Measurements from ENCODE around the gene C2orf81. TPM values are rescaled to one million over a fixed set of nuclear protein-coding genes. Genes with fewer than 3 reads are reported as not detected.

The C2orf81 gene
- total and polyA plus RNA-seq, 2 of the 4 experiments (the other 2 are of a cell fraction), result 0.18 to 0.74 TPM

GRCh38 chr2:74375838-74376237 lies 45.6 kb downstream of the C2orf81 start:
- H3K14ac ChIP-seq (replicated peaks; ENCODE audit: low read depth, low read length), result no peak overlapping the region
- H3K4me2 ChIP-seq (ENCODE audit: low read depth, low read length), result no peak overlapping the region
- no peak overlapping the region for H2AK5ac ChIP-seq (ENCODE audit: low read depth, low read length)
- H3K9ac ChIP-seq (ENCODE audit: low read depth, low read length), result no peak overlapping the region
- DNase-seq (no peak), ATAC-seq (ENCODE audit: low read depth) (no peak)
- no peak overlapping the region for H4K91ac ChIP-seq (ENCODE audit: insufficient read depth, low read depth, low read length)
- peaks cover 26 to 84% of the 10 kb centered on the region in 2 experiments; a peak in 3 of 4 replicates for H3K79me1 ChIP-seq (ENCODE audit: low read depth in 1 of 2, low read length in 2 of 2)
- intact Hi-C loops (cut with micrococcal nuclease) (no loop called here), dilution Hi-C loops (cut with HindIII; ENCODE audit: low sequenced_read_pairs, unreplicated experiment) (no loop called here), in situ Hi-C loops (cut with MboI; ENCODE audit: low sequenced_read_pairs) (no loop called here)
- H4K20me1 ChIP-seq (ENCODE audit: insufficient read depth, low read length), result peaks cover 46% of the 10 kb centered on the region
- H2BK120ac ChIP-seq (ENCODE audit: low read depth, low read length), result no peak overlapping the region
- peaks cover 14% of the 10 kb centered on the region for H3K4me1 ChIP-seq (ENCODE audit: control insufficient read depth, insufficient read depth, low read length)
- no peak overlapping the region for H4K8ac ChIP-seq (ENCODE audit: low read depth in 2 of 2, low read length in 2 of 2)
- H3K56ac ChIP-seq (ENCODE audit: extremely low read depth, insufficient read depth, low read length), result no peak overlapping the region
- no peak overlapping the region for H2BK5ac ChIP-seq (ENCODE audit: low read depth, low read length, poor library complexity, severe bottlenecking)
- no peak overlapping the region for H3K27ac ChIP-seq (ENCODE audit: insufficient read depth, low read length)
- H4K5ac ChIP-seq (ENCODE audit: low read depth, low read length), result no peak overlapping the region
- POLR2A ChIA-PET (ENCODE audit: unreplicated experiment), result no interaction called here
- H2AK9ac ChIP-seq (replicated peaks; ENCODE audit: low read depth, low read length, poor library complexity), result no peak overlapping the region
- H3K27me3 ChIP-seq (ENCODE audit: control insufficient read depth, insufficient read depth, low read length), result no peaks in the 10 kb centered on the region
- H2AFZ ChIP-seq (replicated peaks; ENCODE audit: low read length, poor library complexity), result peak overlapping the region; percentile 7
- peaks cover 29% of the 10 kb centered on the region for H3K36me3 ChIP-seq (ENCODE audit: control insufficient read depth, insufficient read depth, low read length)
- no peaks in the 10 kb centered on the region for H3K9me3 ChIP-seq (ENCODE audit: control insufficient read depth, insufficient read depth, low read length)
- H2BK15ac ChIP-seq (ENCODE audit: low read depth, low read length), result no peak overlapping the region
- WGBS, 2 experiments (ENCODE audit: extremely low coverage in 2 of 2, insufficient read length in 1 of 2), result 100% methylated on average over 1 of the region's 2 CpGs; no CpG with 5 or more reads in 1 of the 2 experiments
- no peak overlapping the region for H3K4me3 ChIP-seq (ENCODE audit: insufficient read depth, low read depth, low read length)
- no peak overlapping the region for H3K18ac ChIP-seq (ENCODE audit: low read depth, low read length)
- BruUV-seq (replicated peaks), result no TSS peak
- CTCF ChIA-PET, result no interaction called here
- H2BK20ac ChIP-seq (ENCODE audit: low read depth, low read length), result no peak overlapping the region
- H3K9me1 ChIP-seq (ENCODE audit: insufficient read depth, low read length), result peaks cover 22% of the 10 kb centered on the region
- H3K23ac ChIP-seq (ENCODE audit: low read depth, low read length), result no peak overlapping the region
- no peak overlapping the region for H3K4ac ChIP-seq (ENCODE audit: low read depth, low read length)
- no peak for TF ChIP-seq ELK1 (IDR thresholded peaks at IDR 0.05; ENCODE audit: borderline replicate concordance, low read depth, low read length)
- no peak for TF ChIP-seq MAFK (IDR thresholded peaks at IDR 0.05; ENCODE audit: low read depth, low read length)
- no peak for TF ChIP-seq RFX5 (IDR thresholded peaks at IDR 0.05; ENCODE audit: low read depth, low read length)
- no peak for TF ChIP-seq RAD21 (IDR thresholded peaks at IDR 0.05; ENCODE audit: low read length)
- TF ChIP-seq FOS (IDR thresholded peaks at IDR 0.05; ENCODE audit: low read depth, low read length), result no peak
- no peak for TF ChIP-seq BHLHE40 (IDR thresholded peaks at IDR 0.05; ENCODE audit: low read depth, low read length)
- no peak for TF ChIP-seq MXI1 (IDR thresholded peaks at IDR 0.05; ENCODE audit: borderline replicate concordance, low read depth, low read length)
- no peak for TF ChIP-seq CTCF (conservative IDR thresholded peaks at IDR 0.05; ENCODE audit: low read depth, low read length)
- no peak for TF ChIP-seq RCOR1 (IDR thresholded peaks at IDR 0.05; ENCODE audit: insufficient replicate concordance, low read length)
- TF ChIP-seq POLR2A (IDR thresholded peaks at IDR 0.05; ENCODE audit: low read depth, low read length), result no peak
- no peak for TF ChIP-seq CHD1 (IDR thresholded peaks at IDR 0.05; ENCODE audit: low read depth, low read length)
- no peak for TF ChIP-seq USF2 (IDR thresholded peaks at IDR 0.05; ENCODE audit: low read depth, low read length)
- no peak for TF ChIP-seq NFE2L2 (IDR thresholded peaks at IDR 0.05; ENCODE audit: low read depth, low read length)
- TF ChIP-seq CEBPB (IDR thresholded peaks at IDR 0.05; ENCODE audit: low read depth, low read length), result no peak

Data from IMR-90 (cell line).